ENCODE results near the gene RAI1.

RAI1 gene

GRCh38 chr17:17653343-17653742 lies 27.9 kb upstream of the RAI1 start:
- no peak for DNase-seq
- TF ChIP-seq POLR2A (IDR thresholded peaks at IDR 0.05; ENCODE audit: low read length) (no peak), GATA1 (IDR thresholded peaks at IDR 0.05; ENCODE audit: low read depth, low read length) (no peak)

GRCh38 chr17:17659340-17659739 lies 21.9 kb upstream of the RAI1 start:
- no peak for DNase-seq
- TF ChIP-seq GATA1 (IDR thresholded peaks at IDR 0.05; ENCODE audit: low read depth, low read length) = no peak
- no peak for TF ChIP-seq POLR2A (IDR thresholded peaks at IDR 0.05; ENCODE audit: low read length)

DNA sequence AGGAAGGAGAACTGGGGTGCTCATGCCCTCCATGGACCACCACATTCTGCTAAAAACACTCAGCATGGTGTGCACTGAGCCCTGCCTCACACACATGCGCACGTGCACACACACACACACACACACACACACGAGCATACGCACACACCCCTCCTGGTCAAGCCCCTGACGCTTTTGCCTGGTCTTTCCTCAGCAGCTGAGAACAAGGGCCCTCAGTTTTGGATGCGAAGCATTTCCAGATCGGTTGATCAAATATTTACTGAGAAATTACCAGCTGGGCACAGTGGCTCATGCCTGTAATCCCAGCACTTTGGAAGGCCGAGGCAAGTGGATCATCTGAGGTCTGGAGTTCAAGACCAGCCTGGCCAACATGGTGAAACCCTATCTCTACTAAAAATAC lies 20.1 kb upstream of the RAI1 start:
- no peak for DNase-seq
- no peak for TF ChIP-seq GATA1 (IDR thresholded peaks at IDR 0.05; ENCODE audit: low read depth, low read length)
- no peak for TF ChIP-seq POLR2A (IDR thresholded peaks at IDR 0.05; ENCODE audit: low read length)

- no peak for TF ChIP-seq GATA1 (IDR thresholded peaks at IDR 0.05; ENCODE audit: low read depth, low read length)
- no peak for TF ChIP-seq POLR2A (IDR thresholded peaks at IDR 0.05; ENCODE audit: low read length)
- DNase-seq = no peak
These were observed 19.3 kb upstream of the RAI1 start for GRCh38 chr17:17661834-17662385.

- TF ChIP-seq GATA1 (IDR thresholded peaks at IDR 0.05; ENCODE audit: low read depth, low read length) = no peak
- TF ChIP-seq POLR2A (IDR thresholded peaks at IDR 0.05; ENCODE audit: low read length) = no peak
- DNase-seq = peak; percentile 68 to 85
These were observed 17.8 kb upstream of the RAI1 start for GRCh38 chr17:17663160-17664063.

DNA sequence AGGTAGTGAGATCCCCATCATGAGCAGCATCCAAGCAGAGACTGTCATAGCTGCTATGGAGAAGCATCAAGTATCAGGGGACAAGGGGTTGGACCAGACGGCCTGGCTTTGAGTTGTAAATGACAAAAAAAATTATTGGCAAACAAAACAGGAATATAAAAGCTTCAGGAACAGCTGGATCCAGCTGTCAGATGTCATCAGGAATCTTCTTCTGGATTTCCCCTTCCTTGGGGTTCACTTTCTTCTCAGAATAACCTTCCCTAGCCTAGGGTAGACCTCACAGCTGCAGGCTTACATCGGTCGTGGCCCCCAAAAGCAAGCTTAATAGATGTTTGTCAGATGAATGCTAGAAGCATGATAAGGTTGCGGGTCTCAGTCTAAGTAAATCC lies 17.2 kb upstream of the RAI1 start:
- DNase-seq = no peak
- TF ChIP-seq POLR2A (IDR thresholded peaks at IDR 0.05; ENCODE audit: low read length) = no peak
- no peak for TF ChIP-seq GATA1 (IDR thresholded peaks at IDR 0.05; ENCODE audit: low read depth, low read length)

- no peak for DNase-seq
- no peak for TF ChIP-seq POLR2A (IDR thresholded peaks at IDR 0.05; ENCODE audit: low read length)
These were observed 16.0 kb upstream of the RAI1 start for GRCh38 chr17:17665255-17665654.

DNA sequence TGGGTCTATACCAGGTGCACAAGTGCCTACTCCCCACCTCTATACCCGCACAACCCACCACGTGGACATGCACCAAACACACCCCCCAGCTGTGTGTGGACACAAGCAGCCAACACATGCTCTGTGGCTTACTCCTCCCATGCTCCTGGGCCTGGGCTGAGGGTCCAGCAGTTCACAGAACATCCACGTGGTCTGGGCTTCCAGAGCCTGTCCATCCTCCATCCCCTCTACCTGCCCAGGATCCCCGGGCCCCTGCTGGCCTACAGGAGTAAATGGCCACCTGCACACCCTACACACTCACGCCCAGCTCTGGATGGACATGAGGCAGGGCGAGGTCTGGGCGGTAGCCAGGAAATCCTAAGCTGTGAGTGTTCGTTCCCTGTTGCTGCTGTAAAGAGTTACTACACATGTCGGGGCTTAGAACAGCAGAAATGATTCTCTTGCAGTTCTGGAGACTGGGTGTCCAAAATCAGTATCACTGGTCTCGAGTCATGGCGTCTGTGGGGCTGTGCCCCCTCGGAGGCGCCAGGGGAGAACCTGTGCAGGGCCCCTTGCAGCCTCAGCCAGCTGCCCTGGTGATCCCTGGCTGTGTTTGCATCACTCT lies 15.0 kb upstream of the RAI1 start:
- DNase-seq = no peak

DNA sequence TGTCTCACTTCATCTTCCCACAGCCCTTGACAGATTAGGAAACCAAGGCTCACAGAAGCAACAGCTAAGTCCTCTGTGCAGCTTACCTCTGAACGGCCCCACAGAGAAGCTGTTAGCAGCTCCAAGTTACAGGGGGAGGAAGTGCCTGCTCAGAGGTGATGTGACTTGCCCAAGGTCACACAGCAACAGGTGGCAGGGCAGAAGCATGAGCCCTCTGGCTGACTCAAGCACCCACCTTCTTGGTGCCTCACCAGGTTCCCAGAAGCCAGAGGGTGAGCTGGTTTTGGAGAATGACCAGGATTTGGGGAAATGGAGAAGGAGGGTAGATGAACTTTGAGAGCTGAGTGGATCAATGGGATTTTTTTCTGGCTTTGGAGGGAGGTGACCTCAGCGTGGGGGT lies 14.0 kb upstream of the RAI1 start:
- TF ChIP-seq GATA1 (IDR thresholded peaks at IDR 0.05; ENCODE audit: low read depth, low read length) (no peak), POLR2A (IDR thresholded peaks at IDR 0.05; ENCODE audit: low read length) (no peak)
- no peak for DNase-seq

More for the DNA sequence above, 15.0 kb upstream of the RAI1 start:
- TF ChIP-seq GATA1 (IDR thresholded peaks at IDR 0.05; ENCODE audit: low read depth, low read length) (no peak), POLR2A (IDR thresholded peaks at IDR 0.05; ENCODE audit: low read length) (no peak)

GRCh38 chr17:17667947-17668346 lies 13.3 kb upstream of the RAI1 start:
- no peak for TF ChIP-seq GATA1 (IDR thresholded peaks at IDR 0.05; ENCODE audit: low read depth, low read length)
- no peak for DNase-seq

GRCh38 chr17:17668358-17668757 lies 12.9 kb upstream of the RAI1 start:
- TF ChIP-seq GATA1 (IDR thresholded peaks at IDR 0.05; ENCODE audit: low read depth, low read length) (no peak), POLR2A (IDR thresholded peaks at IDR 0.05; ENCODE audit: low read length) (no peak)
- no peak for DNase-seq

GRCh38 chr17:17668775-17669579 lies 12.3 kb upstream of the RAI1 start:
- no peak for TF ChIP-seq GATA1 (IDR thresholded peaks at IDR 0.05; ENCODE audit: low read depth, low read length)
- TF ChIP-seq POLR2A (IDR thresholded peaks at IDR 0.05; ENCODE audit: low read length) = no peak
- DNase-seq = peak; percentile 30 to 73

GRCh38 chr17:17669580-17670235 lies 11.6 kb upstream of the RAI1 start:
- no peak for TF ChIP-seq GATA1 (IDR thresholded peaks at IDR 0.05; ENCODE audit: low read depth, low read length)
- no peak for TF ChIP-seq POLR2A (IDR thresholded peaks at IDR 0.05; ENCODE audit: low read length)
- no peak for DNase-seq

All from erythroblast (primary cell).